Globus pallidus (tissue), 1 donor: Measurements from ENCODE around the gene RBM14.
"Not testable (repeated sequence)": the region's sequence is repeated elsewhere in the genome, so short reads cannot be mapped to it uniquely, and the experiment has no call there.

Experiments used
- DNase-seq: peaks from one replicate; pipeline ENCODE4 v3.0.0-alpha.2; 2015; ENCODE audit warnings: low spot score

RBM14 gene, protein sequence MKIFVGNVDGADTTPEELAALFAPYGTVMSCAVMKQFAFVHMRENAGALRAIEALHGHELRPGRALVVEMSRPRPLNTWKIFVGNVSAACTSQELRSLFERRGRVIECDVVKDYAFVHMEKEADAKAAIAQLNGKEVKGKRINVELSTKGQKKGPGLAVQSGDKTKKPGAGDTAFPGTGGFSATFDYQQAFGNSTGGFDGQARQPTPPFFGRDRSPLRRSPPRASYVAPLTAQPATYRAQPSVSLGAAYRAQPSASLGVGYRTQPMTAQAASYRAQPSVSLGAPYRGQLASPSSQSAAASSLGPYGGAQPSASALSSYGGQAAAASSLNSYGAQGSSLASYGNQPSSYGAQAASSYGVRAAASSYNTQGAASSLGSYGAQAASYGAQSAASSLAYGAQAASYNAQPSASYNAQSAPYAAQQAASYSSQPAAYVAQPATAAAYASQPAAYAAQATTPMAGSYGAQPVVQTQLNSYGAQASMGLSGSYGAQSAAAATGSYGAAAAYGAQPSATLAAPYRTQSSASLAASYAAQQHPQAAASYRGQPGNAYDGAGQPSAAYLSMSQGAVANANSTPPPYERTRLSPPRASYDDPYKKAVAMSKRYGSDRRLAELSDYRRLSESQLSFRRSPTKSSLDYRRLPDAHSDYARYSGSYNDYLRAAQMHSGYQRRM

DNA sequence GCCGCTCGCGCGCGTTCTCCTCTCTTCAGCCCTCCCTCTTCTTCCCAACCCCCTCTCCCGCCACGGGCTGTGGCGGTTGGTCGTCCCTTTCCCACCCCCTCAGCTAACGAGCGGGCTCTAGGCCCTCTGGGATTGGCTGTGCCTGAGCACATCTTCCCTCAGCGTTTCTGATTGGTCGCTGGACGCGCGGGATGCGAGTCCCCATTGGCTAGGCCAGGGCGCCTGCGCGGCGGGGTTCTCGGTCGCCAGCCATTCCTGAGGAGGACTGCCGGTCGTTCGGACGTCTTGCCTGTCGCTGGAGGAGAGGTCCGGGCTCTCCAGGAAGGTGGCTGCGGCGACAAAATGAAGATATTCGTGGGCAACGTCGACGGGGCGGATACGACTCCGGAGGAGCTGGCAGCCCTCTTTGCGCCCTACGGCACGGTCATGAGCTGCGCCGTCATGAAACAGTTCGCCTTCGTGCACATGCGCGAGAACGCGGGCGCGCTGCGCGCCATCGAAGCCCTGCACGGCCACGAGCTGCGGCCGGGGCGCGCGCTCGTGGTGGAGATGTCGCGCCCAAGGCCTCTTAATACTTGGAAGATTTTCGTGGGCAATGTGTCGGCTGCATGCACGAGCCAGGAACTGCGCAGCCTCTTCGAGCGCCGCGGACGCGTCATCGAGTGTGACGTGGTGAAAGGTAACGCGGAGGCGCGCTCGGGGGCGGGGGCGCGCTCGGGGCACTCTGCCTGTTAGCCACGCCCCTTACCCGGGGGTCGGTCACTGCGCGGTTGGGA lies at the start of gene RBM14:
Gene RBM14 (plus strand): TSS at position 252 of the 776 bp plus-strand sequence. CDS start 91 bp downstream, at position 343.
- peak; percentile 99 for DNase-seq

DNA sequence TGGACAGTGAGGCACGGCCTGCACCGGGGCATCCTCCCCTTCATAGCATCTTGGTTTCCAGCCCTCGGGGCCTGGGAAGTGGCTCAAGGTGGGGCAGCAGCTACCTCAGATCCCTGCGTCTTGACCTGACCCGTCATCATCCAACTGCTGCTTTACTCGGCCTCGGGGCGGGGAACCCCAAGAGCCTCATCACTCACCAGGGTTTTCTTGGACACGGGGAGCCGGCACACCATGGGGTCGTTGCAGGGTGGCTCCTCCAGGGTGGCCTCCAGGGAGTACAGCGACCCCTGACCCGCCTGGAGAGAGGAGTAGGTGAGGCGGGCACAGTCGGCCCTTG lies 48.7 kb upstream of the RBM14 start:
- no peak for DNase-seq

DNA sequence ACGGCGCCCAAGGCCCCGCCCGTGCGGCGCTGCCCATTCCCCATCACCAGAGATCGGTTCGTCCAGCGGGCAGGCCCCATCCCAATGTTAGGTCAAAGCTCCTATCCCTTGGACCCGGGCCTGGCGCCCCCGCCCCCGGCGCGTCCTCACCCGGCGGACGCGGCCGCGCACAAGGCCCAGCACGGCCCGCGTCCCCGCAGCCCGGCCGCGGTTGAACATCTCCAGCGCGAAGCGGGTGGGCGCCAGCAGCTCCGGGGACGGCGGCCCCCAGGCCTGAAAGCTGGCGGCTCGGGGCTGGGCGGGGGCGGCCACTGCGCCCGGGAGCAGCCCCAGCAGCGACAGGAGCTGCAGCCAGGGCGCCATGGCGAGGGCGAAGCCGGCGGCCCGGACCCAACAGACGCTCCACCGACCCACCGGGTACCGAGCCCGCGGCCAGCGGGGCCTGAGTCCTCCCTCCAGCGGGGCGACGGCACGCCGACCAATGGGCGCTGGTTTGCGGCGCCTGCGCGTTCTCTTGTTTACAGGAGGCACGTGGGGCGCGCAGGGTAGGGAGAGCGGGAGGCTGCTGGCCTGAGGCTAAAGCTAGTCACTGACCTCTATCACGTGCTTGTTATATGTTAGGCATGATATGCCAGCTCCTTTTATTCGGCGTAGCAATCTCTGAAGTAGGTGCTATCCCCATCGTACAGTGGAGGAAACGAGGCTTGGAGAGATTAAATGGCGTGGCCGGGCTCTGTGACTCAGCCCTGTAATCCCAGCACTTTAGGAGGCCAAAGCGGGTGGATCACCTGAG lies 48.1 kb upstream of the RBM14 start, which contains the start of gene CTSF:
Gene CTSF (minus strand): TSS at position 483 of the 793 bp plus-strand sequence. CDS start 120 bp downstream, at position 363.
- peak; percentile 90 for DNase-seq

DNA sequence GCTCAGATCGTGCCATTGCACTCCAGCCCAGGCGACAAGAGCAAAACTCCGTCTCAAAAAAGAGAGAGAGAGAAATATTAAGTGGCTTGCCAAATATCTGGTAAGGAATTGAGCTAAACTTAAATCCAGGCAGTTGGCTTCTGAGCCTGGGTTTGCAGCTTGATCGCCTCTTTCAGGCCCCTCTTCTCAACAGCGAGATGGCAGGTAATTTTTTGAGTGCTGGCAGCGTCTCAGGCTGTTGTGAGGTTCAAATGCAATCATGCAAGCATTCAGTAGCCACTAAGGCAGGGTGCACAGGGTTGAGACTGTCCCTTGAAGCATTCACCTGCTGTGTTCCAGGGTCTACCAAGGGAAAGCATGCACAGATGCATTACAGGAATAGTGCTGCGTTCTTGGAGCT lies 47.4 kb upstream of the RBM14 start:
- DNase-seq, result no peak

DNA sequence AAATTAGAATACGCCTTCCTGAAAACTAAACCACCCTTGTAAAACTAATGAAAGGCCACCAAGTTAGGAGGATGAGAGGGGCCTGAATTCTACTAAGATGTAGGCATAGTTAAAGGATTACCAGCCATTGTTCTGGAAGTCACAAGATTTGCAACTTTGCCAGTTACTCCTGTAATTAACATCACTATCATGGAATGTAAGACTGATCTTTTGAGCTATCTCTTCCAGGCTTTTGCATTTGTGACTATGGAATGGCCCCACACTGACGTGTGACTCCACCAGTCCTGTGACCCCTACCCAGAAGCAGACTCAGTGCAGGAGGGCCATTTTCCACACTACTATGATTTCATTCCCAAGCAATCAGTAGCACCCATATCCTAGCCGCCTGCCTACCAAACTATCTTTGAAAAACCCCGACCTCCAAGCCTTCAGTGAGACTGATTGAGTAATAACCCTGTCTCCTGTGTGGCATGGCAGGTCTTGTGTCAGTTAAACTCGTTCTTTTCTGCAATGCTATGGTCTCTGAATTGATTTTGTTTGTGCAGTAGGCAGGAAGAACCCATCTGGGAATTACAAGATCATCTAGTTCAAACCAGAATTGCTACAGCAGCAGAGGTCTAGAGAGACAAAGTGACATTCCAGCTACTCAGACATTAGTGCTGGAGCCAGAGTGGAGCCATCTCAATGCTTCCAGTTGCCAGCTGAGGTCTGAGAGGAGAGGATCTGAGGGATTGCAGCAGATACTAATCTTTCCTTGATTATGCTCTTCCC lies 46.2 kb upstream of the RBM14 start:
- no peak for DNase-seq

DNA sequence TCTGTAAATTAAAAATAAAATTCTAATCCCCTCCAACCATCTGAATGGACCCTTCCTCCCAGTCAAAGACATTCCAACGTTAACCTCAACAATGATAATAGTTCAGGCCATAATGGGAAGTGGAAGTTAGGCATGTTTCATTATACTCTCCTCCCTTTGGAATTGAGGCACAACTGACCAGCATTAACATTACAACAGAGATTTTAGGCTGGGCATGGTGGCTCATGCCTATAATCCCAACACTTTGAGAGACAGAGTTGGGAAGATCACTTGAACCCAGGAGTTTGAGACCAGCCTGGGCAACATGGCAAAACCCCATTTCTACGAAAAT lies 45.6 kb upstream of the RBM14 start:
- DNase-seq, result no peak

DNA sequence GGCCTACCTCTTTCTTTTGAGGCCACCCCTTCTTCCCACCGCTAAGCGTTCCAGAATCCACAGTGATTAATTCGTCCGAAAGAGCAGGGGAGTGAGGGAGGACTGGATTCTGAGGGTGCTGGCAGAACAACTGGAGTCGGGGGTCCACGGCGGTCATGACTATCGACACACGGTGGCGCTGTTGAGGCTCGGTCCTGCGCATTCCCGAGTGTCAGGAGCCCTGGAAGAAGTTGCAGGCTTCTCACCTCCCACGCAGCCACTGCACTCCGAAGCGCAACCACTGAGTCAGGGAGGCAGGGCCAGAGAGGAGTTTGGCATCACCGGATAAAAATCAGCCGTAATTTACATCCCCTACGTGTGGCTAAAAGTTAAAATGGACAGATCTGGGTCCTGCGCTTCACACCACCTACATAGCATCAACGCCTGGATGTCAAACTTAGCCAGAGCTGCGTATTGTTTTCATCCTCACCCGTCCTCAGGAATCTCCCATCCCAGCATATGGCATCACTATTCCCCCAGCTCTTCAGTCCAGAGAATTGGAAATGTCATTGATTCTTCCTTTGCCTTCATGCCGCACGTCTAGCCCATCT lies 37.3 kb upstream of the RBM14 start:
- no peak for DNase-seq

DNA sequence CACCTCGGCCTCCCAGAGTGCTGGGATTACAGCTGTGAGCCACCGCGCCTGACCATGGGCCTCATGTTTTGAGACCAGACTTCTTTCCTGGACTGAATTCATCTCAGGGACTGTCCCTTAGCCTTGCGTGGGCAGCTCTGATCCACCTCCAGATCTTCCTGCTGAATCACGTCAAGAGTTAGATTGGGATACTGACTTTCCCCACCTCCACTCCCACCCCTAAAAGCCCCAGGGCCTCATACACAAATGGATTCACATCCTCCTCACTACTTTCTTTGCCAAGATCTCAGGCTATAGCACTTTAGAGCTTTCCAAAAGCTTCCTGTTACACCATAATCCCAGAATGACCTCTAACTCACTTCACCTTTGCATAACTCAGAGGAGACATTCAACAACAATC lies 35.6 kb upstream of the RBM14 start:
- no peak for DNase-seq

DNA sequence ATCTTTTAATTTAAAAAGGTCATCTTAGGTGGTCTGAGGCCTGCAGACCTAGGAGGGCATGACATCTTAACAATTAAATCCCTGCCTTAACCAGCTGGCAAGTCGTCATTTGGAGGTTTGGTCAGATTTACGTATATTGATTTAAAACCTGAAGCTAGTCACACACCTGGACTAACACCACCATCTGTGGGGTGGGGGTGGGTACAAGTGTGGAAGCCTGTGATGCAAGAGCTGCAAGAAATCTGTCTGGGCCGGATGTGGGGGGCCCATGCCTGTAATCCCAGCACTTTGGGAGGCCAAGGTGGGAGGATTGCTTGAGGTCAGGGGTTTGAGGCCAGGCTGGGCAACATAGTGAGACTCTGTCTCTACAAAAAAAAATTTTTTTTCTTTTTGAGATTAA lies 35.2 kb upstream of the RBM14 start:
- no peak for DNase-seq

DNA sequence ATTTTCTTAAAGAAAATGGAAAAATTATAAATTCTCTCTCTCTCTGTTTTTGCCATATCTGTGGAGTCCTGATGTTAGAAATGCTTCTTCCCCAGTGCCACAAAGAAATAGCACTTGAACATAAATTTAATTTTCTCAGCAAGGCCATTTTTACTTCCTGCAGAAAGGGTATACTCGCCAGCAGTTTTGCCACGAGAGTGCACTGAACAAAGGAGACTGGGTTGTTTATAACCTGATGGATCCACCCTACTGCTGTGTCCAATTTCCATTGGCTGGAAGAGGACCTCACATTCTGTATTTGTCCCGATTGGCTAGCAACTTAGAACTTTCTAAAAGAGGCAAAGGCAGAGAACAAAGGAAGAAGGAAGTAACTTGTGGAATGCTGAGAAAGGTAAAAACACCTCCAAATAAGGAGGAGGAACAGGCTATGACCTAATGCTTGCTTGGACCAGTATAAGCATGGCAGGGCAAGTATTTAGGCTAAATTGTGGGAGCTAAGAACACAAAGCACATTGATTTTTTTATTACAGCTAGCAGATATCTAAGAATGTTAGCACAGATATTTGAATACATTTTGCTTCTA lies 33.8 kb upstream of the RBM14 start:
- not testable (repeated sequence) for DNase-seq

DNA sequence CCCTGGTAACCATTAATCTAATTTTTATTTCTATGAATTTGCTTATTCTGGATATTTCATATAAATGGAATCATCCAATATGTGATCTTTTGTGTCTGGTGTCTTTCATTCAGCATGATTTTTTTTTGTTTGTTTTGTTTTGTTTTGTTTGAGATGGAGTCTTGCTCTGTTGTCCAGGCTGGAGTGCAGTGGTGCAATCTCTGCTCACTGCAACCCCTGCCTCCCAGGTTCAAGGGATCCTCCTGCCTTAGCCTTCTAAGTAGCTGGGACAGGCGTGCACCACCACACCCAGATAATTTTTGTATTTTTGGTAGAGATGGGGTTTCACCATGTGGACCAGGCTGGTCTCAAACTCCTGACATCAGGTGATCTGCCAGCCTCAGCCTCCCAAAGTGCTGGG lies 31.0 kb upstream of the RBM14 start:
- DNase-seq, result not testable (repeated sequence)

DNA sequence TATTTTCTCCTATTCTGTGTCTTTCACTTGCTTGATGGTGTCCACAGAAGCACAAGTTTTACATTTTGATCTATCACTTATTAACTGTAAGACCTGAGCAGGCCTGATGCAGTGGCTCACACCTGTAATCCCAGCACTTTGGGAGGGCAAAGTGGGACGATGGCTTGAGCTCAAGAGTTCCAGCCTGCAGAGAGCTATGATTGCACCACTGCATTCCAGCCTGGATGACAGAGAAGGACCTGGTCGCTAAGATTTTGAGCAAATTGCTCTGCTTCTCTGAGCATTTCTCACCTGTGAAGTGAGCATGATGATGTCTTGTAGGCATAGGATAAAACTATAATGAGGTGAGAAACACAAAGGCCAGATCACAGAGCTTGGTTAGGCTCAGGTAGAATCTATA lies 30.3 kb upstream of the RBM14 start:
- DNase-seq, result no peak

DNA sequence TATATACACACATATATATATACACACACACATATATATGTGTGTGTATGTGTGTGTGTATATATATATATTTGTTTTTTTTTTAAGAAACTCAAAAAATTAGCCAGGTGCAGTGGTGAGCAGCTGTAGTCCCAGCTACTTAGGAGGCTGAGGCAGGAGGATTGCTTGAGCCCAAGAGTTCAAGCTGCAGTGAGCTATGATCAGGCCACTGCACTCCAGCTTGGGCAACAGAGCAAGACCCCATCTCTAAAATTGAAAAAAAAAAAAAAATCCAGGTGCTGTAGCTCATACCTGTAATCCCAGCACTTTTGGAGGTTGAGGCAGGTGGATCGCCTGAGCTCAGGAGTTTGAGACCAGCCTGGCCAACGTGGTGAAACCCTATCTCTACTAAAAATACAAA lies 27.1 kb upstream of the RBM14 start:
- not testable (repeated sequence) for DNase-seq

DNA sequence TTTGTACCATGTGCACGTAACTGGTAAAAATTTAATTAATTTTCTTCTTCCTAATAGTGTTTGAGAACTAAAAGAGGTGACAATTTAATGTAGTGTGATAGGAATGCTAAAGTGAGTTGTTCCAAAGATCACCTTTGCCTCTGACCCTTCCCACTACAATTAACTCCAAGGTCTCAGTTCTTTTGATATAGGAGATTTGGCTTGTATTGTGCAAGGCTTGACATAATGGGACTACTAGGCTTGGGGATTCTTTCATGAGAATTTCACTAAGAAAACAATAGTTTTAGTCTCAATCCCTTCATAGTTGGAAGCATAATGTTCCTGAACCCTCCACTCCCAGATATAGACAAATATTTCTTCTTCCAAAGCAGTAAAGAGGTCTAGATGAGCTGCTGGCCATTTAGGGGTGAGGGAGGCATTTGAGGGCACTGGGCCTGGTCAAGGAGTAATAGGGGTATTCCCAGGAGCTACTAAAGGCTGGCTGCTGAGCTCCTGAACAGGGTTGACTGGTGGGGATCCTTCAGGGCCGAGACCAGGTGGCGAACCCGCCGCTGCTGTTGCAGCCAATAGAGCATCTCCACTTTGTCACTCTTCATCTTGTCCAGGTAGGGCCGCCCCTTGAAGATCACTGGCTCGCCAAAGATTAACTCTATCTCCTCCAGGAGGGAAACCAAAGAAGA lies 26.3 kb upstream of the RBM14 start:
- DNase-seq, result no peak

DNA sequence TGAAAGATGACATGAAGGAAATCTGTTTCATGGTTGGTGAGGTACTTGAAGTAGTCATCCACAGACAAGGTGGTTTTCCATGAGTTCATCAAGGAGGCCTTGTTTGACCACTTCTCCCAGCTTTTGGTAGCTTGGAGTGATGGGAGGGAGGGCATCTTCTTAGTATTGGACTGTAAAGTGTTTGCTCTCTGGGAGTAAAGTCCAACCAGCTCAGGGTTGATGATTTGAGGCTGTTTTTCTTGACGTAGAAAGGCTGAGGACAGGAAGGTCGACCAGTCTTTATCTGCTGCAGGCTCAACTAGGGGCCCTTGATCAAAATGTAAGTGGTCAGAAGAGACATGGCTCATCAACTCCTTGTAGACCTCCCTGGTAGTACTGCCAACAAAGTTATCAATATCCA lies 25.3 kb upstream of the RBM14 start:
- DNase-seq, result no peak

DNA sequence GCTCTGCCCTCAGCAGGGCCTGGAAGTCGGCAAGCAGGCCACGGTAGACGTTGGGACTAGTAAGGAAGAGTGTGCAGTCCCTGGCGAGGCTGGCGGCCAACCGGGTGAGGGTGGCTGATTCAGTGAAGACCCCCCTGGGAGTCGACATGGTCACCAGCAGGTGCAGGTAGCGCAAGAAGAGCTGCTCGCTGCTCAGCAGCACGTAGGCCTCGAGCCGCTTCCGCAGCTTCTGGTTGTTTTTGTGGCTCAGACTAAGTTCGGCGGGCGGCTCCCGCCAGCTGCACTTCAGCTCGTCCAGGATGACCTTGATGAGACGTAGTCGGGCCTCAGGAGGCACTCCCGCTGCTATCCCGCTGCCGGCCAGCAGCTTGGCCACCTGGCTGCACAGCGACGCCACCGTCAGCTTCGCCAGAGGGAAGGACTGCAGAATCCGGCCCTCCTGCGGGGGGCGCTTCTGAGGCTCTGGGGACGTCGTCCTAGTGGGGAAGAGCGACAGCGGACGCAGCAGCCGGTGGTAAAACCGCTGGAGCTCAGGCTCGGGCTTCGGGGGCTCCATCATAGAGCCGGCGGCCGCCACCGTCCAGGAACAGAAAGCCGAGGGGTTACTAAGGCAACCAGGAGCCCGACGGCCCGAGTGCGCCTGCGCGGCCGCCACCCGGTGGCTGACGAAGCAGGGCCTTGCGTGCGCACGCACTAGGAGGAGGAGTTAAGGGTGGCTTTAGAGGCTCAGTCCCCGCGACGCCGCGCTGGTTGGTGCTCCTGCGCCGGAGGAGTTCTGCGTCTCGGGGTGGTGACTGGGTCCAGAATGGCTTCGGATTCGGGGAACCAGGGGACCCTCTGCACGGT lies 23.8 kb upstream of the RBM14 start, which contains the start of the genes CCDC87 and CCS:
Gene CCDC87 (minus strand): TSS at position 607 of the 846 bp plus-strand sequence. CDS start 48 bp downstream, at position 559.
Gene CCS (plus strand): TSS at position 729 of the 846 bp plus-strand sequence. CDS start 77 bp downstream, at position 806.
- DNase-seq, result peak; percentile 93

DNA sequence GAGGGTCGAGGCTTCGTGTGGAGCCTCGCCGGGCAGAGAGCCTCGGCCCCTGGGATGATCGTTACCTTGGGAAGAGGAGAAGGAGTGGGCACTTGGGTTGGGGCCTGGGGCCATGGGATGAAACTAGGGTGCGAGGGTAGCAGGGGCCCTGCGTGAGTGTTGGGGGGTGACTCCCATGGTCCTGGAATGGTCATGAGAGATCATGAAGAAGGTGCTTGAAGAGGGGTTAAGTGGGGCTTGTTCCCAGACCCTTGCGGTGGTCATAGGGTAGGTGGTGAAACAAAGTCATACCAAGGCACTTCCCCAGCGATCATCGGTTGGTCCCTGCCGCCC lies 23.2 kb upstream of the RBM14 start:
- DNase-seq, result no peak

DNA sequence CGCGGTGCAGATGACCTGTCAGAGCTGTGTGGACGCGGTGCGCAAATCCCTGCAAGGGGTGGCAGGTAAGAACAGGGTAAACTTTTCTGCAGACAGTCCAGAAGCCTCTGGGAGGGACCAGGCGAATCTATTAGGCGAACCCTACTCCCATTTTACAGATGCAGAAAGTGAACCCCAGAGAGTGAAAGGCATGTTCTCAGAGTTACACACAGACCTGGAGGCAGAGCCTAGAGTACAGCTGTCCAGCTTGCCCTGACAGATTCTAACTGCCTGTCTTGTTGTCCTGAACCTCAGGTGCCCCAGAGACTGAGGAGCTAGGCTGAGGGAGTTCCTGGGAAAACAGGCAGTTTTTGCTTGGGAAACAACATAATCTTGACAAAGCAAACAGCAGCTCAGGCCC lies 22.8 kb upstream of the RBM14 start:
- no peak for DNase-seq
